Measurements from ENCODE around the gene ZDHHC5.

DNA sequence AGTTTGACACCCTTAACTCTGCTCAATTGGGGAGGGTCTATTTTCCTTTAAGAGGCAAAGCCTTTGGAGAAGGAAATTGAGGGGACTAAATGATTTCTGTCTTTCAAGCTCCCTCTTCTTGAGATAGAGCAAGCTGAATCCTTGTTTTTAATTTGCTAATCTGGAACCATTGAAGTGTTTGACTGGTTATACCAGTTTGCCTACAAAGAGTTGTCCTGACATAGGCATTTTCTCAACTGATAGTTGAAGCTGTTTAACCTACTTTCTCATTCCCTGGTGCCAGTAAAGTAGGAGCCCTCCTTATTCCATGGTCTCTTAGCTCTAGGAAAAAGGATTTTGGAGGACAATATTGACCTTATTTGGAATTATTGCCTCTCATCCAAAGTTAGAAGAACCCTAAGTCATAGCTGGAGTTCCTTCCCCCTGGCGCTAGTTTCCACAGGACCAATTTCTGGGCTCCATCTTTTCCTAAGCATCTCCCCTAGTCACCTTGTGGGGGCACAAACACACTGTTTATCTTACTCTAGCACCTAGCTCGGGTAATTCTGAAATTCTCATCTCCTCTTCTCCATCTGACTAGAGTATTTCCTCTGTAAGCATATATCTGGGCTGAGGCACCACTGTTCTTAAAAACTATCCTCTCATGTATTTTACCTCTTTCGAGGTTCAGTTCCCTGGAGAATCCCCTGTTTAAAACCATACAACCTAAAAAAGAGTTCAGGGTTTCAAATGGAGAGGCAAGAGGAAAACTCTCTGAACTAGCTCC, 7.4 kb downstream of the ZDHHC5 start:
- no peak for TF ChIP-seq POLR2A (IDR thresholded peaks at IDR 0.05)
- TF ChIP-seq, protein P1, sequence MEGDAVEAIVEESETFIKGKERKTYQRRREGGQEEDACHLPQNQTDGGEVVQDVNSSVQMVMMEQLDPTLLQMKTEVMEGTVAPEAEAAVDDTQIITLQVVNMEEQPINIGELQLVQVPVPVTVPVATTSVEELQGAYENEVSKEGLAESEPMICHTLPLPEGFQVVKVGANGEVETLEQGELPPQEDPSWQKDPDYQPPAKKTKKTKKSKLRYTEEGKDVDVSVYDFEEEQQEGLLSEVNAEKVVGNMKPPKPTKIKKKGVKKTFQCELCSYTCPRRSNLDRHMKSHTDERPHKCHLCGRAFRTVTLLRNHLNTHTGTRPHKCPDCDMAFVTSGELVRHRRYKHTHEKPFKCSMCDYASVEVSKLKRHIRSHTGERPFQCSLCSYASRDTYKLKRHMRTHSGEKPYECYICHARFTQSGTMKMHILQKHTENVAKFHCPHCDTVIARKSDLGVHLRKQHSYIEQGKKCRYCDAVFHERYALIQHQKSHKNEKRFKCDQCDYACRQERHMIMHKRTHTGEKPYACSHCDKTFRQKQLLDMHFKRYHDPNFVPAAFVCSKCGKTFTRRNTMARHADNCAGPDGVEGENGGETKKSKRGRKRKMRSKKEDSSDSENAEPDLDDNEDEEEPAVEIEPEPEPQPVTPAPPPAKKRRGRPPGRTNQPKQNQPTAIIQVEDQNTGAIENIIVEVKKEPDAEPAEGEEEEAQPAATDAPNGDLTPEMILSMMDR (IDR thresholded peaks at IDR 0.05): no peak

Data from testis (tissue), 2 donors.